ENCODE results near the gene PSEN2.

- TF ChIP-seq POLR2A (IDR thresholded peaks at IDR 0.05; ENCODE audit: extremely low read depth, insufficient read length): no peak
- TF ChIP-seq MAX (IDR thresholded peaks at IDR 0.05; ENCODE audit: low read depth, low read length): no peak
- TF ChIP-seq CTCF (IDR thresholded peaks at IDR 0.05; ENCODE audit: low read depth, low read length): no peak
Observed at GRCh38 chr1:226873771-226874578, 3.6 kb downstream of the PSEN2 start.

Data from NB4 (cell line).